GM19468 (cell line): ENCODE measurements around the gene LMNTD1.
"Not testable (repeated sequence)": the region's sequence is repeated elsewhere in the genome, so short reads cannot be mapped to it uniquely, and the experiment has no call there.

ENCODE experiments used
- ATAC-seq: cut with Tn5 transposase; IDR thresholded peaks from one replicate; pipeline ENCODE4 v1.9.1; 2021; ENCODE audit warnings: mild to moderate bottlenecking, moderate library complexity, moderate number of reproducible peaks; ENCODE audit not compliant: unreplicated experiment; ENCODE audit errors: extremely low read depth

The LMNTD1 gene

GRCh38 chr12:25553098-25553497 lies at the start of gene LMNTD1:
Gene LMNTD1 (minus strand): TSS chr12:25553283. CDS start chr12:25552959, 324 bp downstream.
- no peak for ATAC-seq

- ATAC-seq = no peak
Observed at GRCh38 chr12:25598956-25599355, 45.9 kb upstream of the LMNTD1 start.

- ATAC-seq = not testable (repeated sequence)
Observed at GRCh38 chr12:25595496-25595895, 42.4 kb upstream of the LMNTD1 start.

GRCh38 chr12:25594376-25594775 lies 41.3 kb upstream of the LMNTD1 start:
- ATAC-seq = no peak

- ATAC-seq = no peak
Observed at GRCh38 chr12:25592725-25593495, 39.8 kb upstream of the LMNTD1 start.

- no peak for ATAC-seq
Observed at GRCh38 chr12:25591144-25591543, 38.1 kb upstream of the LMNTD1 start.

- no peak for ATAC-seq
Observed at GRCh38 chr12:25590011-25590721, 37.1 kb upstream of the LMNTD1 start.

GRCh38 chr12:25587346-25587745 lies 34.3 kb upstream of the LMNTD1 start:
- no peak for ATAC-seq

GRCh38 chr12:25585662-25586061 lies 32.6 kb upstream of the LMNTD1 start:
- no peak for ATAC-seq

- ATAC-seq = no peak
Observed at GRCh38 chr12:25585021-25585523, 32.0 kb upstream of the LMNTD1 start.

GRCh38 chr12:25584596-25584995 lies 31.5 kb upstream of the LMNTD1 start:
- no peak for ATAC-seq

GRCh38 chr12:25583545-25583944 lies 30.5 kb upstream of the LMNTD1 start:
- no peak for ATAC-seq

- ATAC-seq = no peak
Observed at GRCh38 chr12:25581067-25581466, 28.0 kb upstream of the LMNTD1 start.

GRCh38 chr12:25578411-25579143 lies 25.5 kb upstream of the LMNTD1 start:
- ATAC-seq = no peak

- no peak for ATAC-seq
Observed at GRCh38 chr12:25574761-25575160, 21.7 kb upstream of the LMNTD1 start.

GRCh38 chr12:25573346-25573745 lies 20.3 kb upstream of the LMNTD1 start:
- ATAC-seq = no peak

- no peak for ATAC-seq
Observed at GRCh38 chr12:25570418-25570817, 17.3 kb upstream of the LMNTD1 start.

GRCh38 chr12:25566202-25566949 lies 13.3 kb upstream of the LMNTD1 start:
- no peak for ATAC-seq

GRCh38 chr12:25558586-25558985 lies 5.5 kb upstream of the LMNTD1 start:
- ATAC-seq = no peak

GRCh38 chr12:25557830-25558436 lies 4.8 kb upstream of the LMNTD1 start:
- ATAC-seq = no peak
